ENCODE results near the gene RNF150. TPM values are rescaled to one million over a fixed set of nuclear protein-coding genes. Genes with fewer than 3 reads are reported as not detected.

RNF150 gene
- total RNA-seq, 2 donors from 2014 or later = 2.3 to 4.6 TPM

DNA sequence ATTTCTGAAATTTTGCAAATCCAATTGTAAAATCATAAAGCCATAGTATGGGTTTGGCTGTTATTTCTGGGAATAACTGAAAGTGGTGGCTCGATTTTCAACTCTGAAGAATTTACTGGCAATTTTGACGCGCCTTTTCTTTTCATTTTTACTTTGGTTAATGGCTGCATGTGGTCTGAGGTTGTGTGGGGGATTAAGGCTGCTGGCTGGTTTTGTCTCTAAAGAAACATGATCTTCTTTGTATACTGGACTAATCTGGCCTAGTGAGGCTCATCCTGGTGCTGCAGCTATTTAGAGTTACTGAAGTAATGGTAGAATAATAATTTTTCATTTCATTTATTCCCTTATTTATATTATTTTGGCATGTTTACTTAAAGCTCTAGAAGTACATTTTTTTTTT is 164.0 kb downstream of the RNF150 start:
- no peaks in the 10 kb centered on the region for H3K4me1 ChIP-seq
- H3K4me3 ChIP-seq = no peak overlapping the region
- no peaks in the 10 kb centered on the region for H3K9me3 ChIP-seq
- intact Hi-C loops (cut with DNase I) = no loop called here
- TF ChIP-seq, protein P1, sequence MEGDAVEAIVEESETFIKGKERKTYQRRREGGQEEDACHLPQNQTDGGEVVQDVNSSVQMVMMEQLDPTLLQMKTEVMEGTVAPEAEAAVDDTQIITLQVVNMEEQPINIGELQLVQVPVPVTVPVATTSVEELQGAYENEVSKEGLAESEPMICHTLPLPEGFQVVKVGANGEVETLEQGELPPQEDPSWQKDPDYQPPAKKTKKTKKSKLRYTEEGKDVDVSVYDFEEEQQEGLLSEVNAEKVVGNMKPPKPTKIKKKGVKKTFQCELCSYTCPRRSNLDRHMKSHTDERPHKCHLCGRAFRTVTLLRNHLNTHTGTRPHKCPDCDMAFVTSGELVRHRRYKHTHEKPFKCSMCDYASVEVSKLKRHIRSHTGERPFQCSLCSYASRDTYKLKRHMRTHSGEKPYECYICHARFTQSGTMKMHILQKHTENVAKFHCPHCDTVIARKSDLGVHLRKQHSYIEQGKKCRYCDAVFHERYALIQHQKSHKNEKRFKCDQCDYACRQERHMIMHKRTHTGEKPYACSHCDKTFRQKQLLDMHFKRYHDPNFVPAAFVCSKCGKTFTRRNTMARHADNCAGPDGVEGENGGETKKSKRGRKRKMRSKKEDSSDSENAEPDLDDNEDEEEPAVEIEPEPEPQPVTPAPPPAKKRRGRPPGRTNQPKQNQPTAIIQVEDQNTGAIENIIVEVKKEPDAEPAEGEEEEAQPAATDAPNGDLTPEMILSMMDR (IDR thresholded peaks at IDR 0.05) = no peak
- no peak for TF ChIP-seq POLR2A (IDR thresholded peaks at IDR 0.05)
- WGBS, 2 donors = 86 to 90% methylated on average over 3 of the region's 3 CpGs
- H3K27me3 ChIP-seq = no peaks in the 10 kb centered on the region
- H3K27ac ChIP-seq = no peak overlapping the region
- H3K36me3 ChIP-seq (replicated peaks in 1 of 2; ENCODE audit: insufficient read depth in 1 of 2, low read depth in 2 of 2) = no peaks in the 10 kb centered on the region
- no peak for ATAC-seq
- DNase-seq = no peak

DNA sequence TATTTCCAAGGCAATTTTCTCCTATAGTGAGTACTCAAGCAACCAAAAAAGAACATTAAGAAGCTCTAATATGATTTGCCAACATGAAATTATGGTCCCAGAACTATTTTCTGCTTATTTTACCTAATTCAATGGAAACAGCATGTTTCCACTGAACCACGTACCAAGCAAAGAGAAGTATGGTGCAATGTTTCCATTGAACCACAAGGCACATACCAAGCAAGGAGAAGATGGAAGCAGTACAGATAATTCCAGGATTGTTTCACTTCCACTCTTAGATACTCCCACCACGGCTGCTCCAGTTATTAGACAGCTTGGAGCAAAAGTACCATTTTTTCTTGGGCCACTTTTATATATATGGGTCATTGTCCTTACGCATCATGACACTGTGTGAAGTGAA is 164.9 kb downstream of the RNF150 start:
- no peaks in the 10 kb centered on the region for H3K9me3 ChIP-seq
- H3K4me1 ChIP-seq = no peaks in the 10 kb centered on the region
- WGBS, 2 donors = 50 to 74% methylated on average over 3 of the region's 3 CpGs
- ATAC-seq (no peak), DNase-seq (no peak)
- H3K27ac ChIP-seq = no peak overlapping the region
- intact Hi-C loops (cut with DNase I) = no loop called here
- no peaks in the 10 kb centered on the region for H3K27me3 ChIP-seq
- TF ChIP-seq POLR2A (IDR thresholded peaks at IDR 0.05) = no peak
- TF ChIP-seq, protein P1 (IDR thresholded peaks at IDR 0.05) = no peak
- no peaks in the 10 kb centered on the region for H3K36me3 ChIP-seq (replicated peaks in 1 of 2; ENCODE audit: insufficient read depth in 1 of 2, low read depth in 2 of 2)
- H3K4me3 ChIP-seq = no peak overlapping the region

DNA sequence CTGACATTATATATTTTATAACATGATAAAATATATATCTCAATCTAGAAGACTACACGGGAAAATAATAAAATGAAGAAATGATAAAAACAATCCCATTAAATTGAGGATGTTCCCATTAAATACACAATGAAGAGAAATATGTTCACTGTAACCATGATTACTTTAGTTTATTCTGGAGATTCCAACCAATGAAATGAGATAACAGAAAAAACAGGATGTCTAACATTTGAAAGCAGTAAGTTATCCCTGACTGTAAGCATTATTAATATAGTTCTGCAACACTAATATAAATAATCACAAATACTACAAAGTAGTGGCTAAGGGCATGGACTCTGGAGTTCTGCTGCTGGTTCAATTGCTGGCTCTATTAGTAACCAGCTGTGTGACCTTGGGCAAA is 169.4 kb downstream of the RNF150 start:
- ATAC-seq (no peak), DNase-seq (no peak)
- intact Hi-C loops (cut with DNase I) = no loop called here
- no peaks in the 10 kb centered on the region for H3K9me3 ChIP-seq
- no peak overlapping the region for H3K4me3 ChIP-seq
- H3K27me3 ChIP-seq = no peaks in the 10 kb centered on the region
- no peaks in the 10 kb centered on the region for H3K36me3 ChIP-seq (replicated peaks in 1 of 2; ENCODE audit: insufficient read depth in 1 of 2, low read depth in 2 of 2)
- H3K27ac ChIP-seq = no peak overlapping the region
- WGBS, 2 donors = 91 to 92% methylated on average over 1 of the region's 1 CpG
- H3K4me1 ChIP-seq = no peaks in the 10 kb centered on the region
- TF ChIP-seq, protein P1 (IDR thresholded peaks at IDR 0.05) = no peak
- TF ChIP-seq POLR2A (IDR thresholded peaks at IDR 0.05) = no peak

DNA sequence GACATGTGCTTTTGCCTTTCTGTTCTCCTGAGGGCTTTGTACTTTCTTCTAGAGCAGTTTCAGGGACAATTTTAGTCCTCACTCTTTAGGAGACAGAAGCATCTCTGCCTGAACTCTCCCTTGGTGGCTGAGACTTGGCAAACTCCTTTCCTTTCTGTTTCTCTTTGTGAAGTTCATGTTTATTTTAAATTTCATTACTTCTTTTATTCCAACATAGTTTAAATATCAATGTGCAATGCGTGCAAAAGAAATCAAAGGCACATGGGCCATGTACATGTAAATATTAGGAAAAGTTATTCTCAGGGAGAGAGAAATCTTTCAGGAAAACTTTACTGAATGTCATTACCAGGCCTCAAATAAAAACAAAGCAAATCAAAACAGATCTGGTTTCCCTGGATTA is 177.6 kb downstream of the RNF150 start:
- ATAC-seq = no peak
- intact Hi-C loops (cut with DNase I) = no loop called here
- Histone ChIP-seq H3K27ac (no peak overlapping the region), H3K9me3 (no peaks in the 10 kb centered on the region), H3K4me3 (no peak overlapping the region), H3K36me3 (replicated peaks in 1 of 2; ENCODE audit: insufficient read depth in 1 of 2, low read depth in 2 of 2) (no peaks in the 10 kb centered on the region), H3K27me3 (no peaks in the 10 kb centered on the region), H3K4me1 (no peaks in the 10 kb centered on the region)
- WGBS, 2 donors = 38 to 59% methylated on average over 1 of the region's 1 CpG
- DNase-seq = no peak
- TF ChIP-seq, protein P1 (IDR thresholded peaks at IDR 0.05) = no peak
- no peak for TF ChIP-seq POLR2A (IDR thresholded peaks at IDR 0.05)

DNA sequence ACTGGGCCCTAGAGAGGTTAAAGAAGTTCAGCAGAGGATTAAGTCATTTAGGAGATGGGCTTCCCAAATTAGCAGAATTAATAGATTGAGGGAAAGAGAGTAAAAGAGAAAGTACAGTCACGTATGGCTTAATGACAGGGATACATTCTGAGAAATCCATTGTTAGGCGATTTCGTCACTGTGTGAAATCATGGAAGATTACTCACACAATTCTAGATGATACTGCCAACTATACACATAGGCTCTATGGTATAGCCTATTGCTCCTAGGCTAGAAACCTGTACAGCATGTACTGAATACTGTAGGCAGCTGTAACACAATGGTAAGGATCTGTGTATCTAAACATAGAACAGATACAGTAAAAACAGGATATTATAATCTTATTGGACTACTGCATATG is 180.6 kb downstream of the RNF150 start:
- Histone ChIP-seq H3K4me3 (no peak overlapping the region), H3K27me3 (no peaks in the 10 kb centered on the region), H3K27ac (no peak overlapping the region), H3K4me1 (no peaks in the 10 kb centered on the region), H3K9me3 (no peaks in the 10 kb centered on the region), H3K36me3 (replicated peaks in 1 of 2; ENCODE audit: insufficient read depth in 1 of 2, low read depth in 2 of 2) (no peaks in the 10 kb centered on the region)
- 91 to 95% methylated on average over 3 of the region's 3 CpGs for WGBS, 2 donors
- no peak for ATAC-seq
- intact Hi-C loops (cut with DNase I) = no loop called here
- TF ChIP-seq, protein P1 (IDR thresholded peaks at IDR 0.05) = no peak
- TF ChIP-seq POLR2A (IDR thresholded peaks at IDR 0.05) = no peak
- no peak for DNase-seq

All from body of pancreas (tissue), 4 donors.